Type B pancreatic cell (in vitro differentiated cells): ENCODE measurements around the gene ACSF3. TPM values are rescaled to one million over a fixed set of nuclear protein-coding genes. Genes with fewer than 3 reads are reported as not detected.

Experiments
- DNase-seq: peaks from one replicate; pipeline ENCODE4 v3.0.0; 2021; ENCODE audit warnings: mixed read lengths; ENCODE audit not compliant: unreplicated experiment; ENCODE audit errors: extremely low spot score
- H3K27ac Mint-ChIP-seq: 2 replicates; pipeline ENCODE4 v1.8.0; 2021; ENCODE audit warnings: mild to moderate bottlenecking, mixed read lengths
- H3K27me3 Mint-ChIP-seq: 2 replicates; pipeline ENCODE4 v1.8.0; 2021; ENCODE audit warnings: mixed read lengths
- H3K36me3 Mint-ChIP-seq: 2 replicates; pipeline ENCODE4 v1.8.0; 2021; ENCODE audit warnings: mixed read lengths
- H3K4me1 Mint-ChIP-seq: one replicate; pipeline ENCODE4 v1.8.0; 2021; ENCODE audit warnings: mixed read lengths; ENCODE audit not compliant: unreplicated experiment
- H3K4me3 Mint-ChIP-seq: 2 replicates; pipeline ENCODE4 v1.8.0; 2021; ENCODE audit warnings: mild to moderate bottlenecking, mixed read lengths
- H3K9me3 Mint-ChIP-seq: 2 replicates; pipeline ENCODE4 v1.8.0; 2021; ENCODE audit warnings: mixed read lengths
- total RNA-seq: library from RNA; stranded (reverse); gene quantifications from 2 replicates; pipeline ENCODE4 v1.2.1, GENCODE V29; 2021; ENCODE audit warnings: low replicate concordance
- TF ChIP-seq, protein P1 (sequence below): fragments of 200-600 bp; sonication (generic); conservative IDR thresholded peaks from 2 replicates; pipeline ENCODE4 v1.5.0; 2021; ENCODE audit warnings: antibody characterized with exemption, mild to moderate bottlenecking

The ACSF3 gene
- total RNA-seq, 1 donor from 2014 or later = 29.0 TPM

- no peaks in the 10 kb centered on the region for H3K27me3 Mint-ChIP-seq
- no peak overlapping the region for H3K4me3 Mint-ChIP-seq
- DNase-seq = no peak
- H3K9me3 Mint-ChIP-seq = peaks cover 4% of the 10 kb centered on the region
- H3K27ac Mint-ChIP-seq = no peak overlapping the region
- H3K4me1 Mint-ChIP-seq = no peaks in the 10 kb centered on the region
- peaks cover 9% of the 10 kb centered on the region for H3K36me3 Mint-ChIP-seq
- TF ChIP-seq, protein P1, sequence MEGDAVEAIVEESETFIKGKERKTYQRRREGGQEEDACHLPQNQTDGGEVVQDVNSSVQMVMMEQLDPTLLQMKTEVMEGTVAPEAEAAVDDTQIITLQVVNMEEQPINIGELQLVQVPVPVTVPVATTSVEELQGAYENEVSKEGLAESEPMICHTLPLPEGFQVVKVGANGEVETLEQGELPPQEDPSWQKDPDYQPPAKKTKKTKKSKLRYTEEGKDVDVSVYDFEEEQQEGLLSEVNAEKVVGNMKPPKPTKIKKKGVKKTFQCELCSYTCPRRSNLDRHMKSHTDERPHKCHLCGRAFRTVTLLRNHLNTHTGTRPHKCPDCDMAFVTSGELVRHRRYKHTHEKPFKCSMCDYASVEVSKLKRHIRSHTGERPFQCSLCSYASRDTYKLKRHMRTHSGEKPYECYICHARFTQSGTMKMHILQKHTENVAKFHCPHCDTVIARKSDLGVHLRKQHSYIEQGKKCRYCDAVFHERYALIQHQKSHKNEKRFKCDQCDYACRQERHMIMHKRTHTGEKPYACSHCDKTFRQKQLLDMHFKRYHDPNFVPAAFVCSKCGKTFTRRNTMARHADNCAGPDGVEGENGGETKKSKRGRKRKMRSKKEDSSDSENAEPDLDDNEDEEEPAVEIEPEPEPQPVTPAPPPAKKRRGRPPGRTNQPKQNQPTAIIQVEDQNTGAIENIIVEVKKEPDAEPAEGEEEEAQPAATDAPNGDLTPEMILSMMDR = no peak
Measured at GRCh38 chr16:89143911-89144675, 50.4 kb downstream of the ACSF3 start.

- DNase-seq = no peak
- H3K27ac Mint-ChIP-seq = no peak overlapping the region
- TF ChIP-seq, protein P1 = no peak
- no peak overlapping the region for H3K4me3 Mint-ChIP-seq
- no peaks in the 10 kb centered on the region for H3K27me3 Mint-ChIP-seq
- no peaks in the 10 kb centered on the region for H3K4me1 Mint-ChIP-seq
- peaks cover 10% of the 10 kb centered on the region for H3K9me3 Mint-ChIP-seq
- H3K36me3 Mint-ChIP-seq = peaks cover 15% of the 10 kb centered on the region
Measured at GRCh38 chr16:89144681-89145080, 51.0 kb downstream of the ACSF3 start.

DNA sequence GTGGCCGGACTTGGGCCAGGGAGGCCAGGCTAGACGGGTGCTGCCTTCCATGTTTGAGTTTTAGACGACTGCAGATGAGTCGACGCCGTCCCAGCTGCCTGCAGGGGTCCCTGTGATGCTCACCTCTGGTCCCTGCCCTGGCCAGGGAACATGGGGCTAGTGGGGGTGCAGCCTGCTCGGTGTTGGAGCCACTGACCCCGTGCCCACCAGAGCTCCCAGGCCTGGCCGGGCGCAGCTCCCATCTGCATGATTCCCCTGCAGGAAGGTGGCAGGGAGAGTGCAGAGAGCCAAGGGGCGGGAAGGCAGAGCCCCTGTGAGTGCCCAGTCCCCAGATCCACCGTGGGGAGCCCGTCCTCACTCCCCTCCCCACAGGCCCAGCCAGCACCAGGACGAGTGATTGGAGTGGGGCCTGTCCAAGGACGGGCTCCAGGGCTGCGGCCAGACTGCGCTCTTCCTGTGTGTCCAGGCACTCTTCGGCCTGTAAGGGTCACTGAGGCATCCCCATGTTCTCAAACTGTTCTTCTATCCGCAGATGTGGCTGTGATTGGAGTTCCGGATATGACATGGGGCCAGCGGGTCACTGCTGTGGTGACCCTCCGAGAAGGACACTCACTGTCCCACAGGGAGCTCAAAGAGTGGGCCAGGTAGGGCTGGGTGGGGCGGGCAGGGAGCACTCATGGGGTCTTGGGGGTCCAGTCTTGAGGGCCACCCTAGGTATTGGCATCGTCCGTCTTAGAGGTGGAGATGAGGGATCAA lies 51.9 kb downstream of the ACSF3 start:
- H3K4me3 Mint-ChIP-seq = no peak overlapping the region
- peaks cover 15% of the 10 kb centered on the region for H3K36me3 Mint-ChIP-seq
- DNase-seq = no peak
- H3K27me3 Mint-ChIP-seq = no peaks in the 10 kb centered on the region
- H3K27ac Mint-ChIP-seq = no peak overlapping the region
- TF ChIP-seq, protein P1 = no peak
- no peaks in the 10 kb centered on the region for H3K4me1 Mint-ChIP-seq
- peaks cover 10% of the 10 kb centered on the region for H3K9me3 Mint-ChIP-seq

DNA sequence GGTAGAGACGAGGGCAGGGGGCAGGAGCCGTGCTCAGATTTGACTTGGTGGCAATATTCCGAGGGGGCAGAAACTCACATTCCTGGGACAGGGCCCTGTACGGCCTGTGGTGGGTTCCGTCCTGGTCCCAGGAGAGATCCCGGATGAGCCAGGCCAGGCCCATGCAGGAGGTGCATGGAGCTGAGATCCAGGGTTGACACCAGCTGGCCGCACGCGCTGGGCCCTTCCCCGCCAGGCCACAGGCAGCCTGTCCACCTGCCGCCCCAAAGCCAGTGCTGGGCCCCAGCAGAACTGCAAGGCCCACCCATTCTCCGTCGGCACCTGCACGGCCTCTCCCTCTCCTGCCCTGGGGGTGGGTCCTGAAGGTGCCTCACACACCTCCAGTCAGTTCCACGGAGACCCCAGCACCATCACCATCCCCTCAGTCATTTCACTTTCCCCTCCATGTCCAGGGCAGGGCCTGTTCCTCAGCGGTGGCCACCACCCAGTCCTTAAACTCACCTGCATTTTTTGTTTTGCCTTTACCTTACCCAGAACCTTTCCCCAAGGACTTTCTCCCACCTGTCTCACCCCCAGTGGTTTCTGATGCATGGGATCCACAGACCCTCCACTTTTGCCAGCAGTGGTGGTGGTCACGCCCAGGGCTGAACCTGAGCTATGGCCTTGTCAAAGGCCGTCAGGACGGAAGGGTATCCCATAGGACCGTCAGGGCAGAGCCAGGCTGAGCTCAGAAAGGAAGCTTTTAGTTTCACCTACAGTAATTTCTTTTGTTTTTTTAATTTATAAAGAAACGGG lies 52.8 kb downstream of the ACSF3 start:
- H3K27ac Mint-ChIP-seq = no peak overlapping the region

More for the DNA sequence above, 52.8 kb downstream of the ACSF3 start:
- no peak overlapping the region for H3K4me3 Mint-ChIP-seq
- TF ChIP-seq, protein P1 = no peak
- peaks cover 15% of the 10 kb centered on the region for H3K36me3 Mint-ChIP-seq
- DNase-seq = no peak
- peaks cover 10% of the 10 kb centered on the region for H3K9me3 Mint-ChIP-seq
- H3K4me1 Mint-ChIP-seq = no peaks in the 10 kb centered on the region
- no peaks in the 10 kb centered on the region for H3K27me3 Mint-ChIP-seq
